ENCODE measurements around the gene MS4A15. TPM values are rescaled to one million over a fixed set of nuclear protein-coding genes. Genes with fewer than 3 reads are reported as not detected.
A peak's percentile ranks its signal among the peaks of the same experiment; 100 is the strongest.

Gene MS4A15
- total RNA-seq, 1 donor from 2014 or later: not detected

DNA sequence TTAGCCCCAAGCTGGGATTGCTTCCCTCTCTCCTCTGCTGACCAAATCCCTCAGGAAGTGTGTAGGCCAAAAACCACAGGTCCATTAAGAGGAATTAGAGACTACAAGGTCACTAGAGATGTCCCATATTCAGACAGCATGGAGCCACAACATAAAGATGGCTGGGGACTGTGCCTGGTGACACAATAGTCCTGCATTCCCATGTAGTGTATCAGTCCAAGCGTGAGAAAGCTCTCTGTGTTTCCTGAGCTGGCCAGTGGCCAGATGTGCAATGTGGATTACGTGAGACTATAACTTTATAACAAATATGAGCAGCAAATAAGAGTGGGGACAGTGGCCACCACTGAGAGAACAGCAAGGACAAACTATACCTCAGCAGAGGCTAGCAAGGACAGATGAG lies 20.9 kb downstream of the MS4A15 start:
- no peak for DNase-seq

DNA sequence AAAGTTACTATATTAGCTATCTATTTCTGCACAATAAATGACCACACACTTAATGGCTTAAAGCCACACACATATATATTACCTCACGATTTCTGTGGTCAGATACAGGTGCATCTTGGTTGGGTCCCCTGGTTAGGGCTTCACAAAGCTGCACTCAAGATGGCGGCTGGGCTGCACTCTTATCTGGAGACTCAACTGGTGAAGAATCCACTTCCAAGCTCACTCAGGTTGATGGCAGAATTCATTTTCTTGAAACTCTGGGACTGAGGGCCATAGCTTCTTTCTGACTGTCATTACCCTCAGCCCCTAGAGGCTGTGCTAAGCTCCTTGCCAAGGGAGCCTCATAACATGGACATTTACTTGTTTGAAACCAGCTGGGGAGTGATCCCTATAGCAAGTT lies 23.4 kb downstream of the MS4A15 start:
- no peak for DNase-seq

DNA sequence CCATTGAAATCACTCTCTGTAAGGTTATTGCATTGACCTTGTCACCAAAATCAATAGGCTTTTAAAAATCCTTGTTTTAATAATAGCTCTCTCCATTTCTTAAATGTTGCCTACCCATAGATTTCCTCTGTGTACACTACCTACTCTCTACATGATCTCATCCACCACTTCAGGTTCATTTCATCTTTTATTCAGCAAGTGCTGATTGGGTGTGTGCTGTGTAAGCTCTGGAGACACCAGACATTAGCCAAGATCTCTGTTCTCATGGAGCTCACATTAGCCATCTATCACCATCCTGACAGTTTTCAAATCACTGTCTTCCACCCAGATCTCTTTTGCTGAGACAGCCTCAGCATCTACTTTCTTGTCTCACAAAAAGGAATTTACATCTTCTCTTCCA lies 24.1 kb downstream of the MS4A15 start:
- DNase-seq: no peak

DNA sequence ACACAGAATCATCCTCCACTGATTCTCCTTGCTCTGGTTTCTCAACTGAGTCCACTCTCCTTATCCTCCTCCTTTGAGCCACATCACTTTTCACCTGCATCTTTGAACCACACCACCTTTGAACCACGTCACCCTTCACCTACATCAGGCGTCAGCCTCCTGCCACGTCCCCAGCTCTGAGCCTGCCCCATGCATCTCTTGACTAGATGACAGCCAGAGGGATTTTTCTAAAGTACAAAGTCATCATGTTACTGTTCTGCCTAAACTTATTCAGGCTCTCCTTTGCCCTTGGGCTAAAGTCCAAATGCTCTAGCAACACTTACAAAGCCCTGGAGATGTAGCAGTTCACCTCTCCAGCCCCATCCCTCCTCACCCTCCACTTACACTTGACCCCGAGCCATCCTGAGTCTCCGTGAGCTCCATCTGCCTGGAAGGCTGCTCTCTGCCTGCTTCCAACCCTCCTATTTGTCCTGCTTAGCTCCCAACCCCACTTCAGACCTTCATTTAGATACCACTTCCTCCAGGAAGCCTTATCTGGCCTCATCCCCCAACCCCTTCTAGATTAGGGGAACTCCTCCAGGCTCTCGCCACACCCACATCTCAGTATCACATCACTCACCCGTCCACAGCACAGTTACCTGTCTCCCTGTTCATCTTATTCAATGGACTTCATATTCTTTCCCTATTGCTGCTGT lies 24.8 kb downstream of the MS4A15 start:
- no peak for DNase-seq

DNA sequence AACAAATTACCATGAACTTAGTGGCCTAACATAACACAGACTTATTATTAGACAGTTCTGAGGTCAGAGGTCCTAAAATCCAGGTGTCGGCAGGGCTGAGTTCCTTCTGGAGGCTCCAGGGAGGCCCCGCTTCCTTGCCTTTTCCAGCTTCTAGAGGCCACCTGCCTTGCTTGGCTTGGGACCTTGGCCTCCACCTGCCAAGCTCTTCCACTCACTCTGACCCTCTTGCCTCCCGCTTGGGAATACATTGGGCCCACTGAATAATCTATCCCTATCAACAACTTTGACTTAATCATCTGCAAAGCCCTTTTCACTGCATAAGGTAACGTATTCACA lies 25.3 kb downstream of the MS4A15 start:
- no peak for DNase-seq

DNA sequence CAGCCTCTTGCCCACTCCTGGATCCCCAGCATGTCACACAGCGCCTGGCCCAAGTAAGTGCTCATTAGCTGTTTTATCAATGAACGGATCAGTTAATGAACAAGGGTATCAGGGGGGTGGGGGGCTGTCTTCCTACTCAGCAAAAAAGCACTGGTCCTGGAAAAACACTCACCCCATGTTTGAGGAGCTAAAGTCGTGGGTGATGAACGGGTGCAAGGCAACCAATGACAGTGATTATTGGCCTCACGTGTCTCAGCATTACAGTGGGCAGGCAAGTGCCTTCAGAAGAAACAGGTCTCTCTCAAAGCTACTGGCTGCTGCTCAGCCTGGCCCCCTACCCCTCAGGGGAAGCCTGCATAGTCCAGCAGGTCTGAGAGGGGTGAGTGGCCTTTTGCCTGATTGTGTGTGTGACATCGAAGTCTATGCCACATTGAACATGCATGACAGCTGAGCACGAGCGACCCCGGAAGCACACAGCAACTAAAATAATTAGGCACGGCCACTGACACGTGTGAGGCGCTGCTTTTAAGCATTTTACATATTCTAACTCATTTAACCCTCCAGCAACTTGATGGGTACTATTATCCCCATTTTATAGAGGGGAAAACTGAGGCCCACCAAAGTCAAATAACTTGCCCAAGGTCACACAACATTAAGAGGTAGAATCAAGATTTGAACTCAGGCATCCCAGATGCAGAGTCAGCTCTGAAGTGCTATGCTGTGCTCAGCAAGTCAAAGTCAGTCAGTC lies 25.9 kb downstream of the MS4A15 start:
- DNase-seq: no peak

DNA sequence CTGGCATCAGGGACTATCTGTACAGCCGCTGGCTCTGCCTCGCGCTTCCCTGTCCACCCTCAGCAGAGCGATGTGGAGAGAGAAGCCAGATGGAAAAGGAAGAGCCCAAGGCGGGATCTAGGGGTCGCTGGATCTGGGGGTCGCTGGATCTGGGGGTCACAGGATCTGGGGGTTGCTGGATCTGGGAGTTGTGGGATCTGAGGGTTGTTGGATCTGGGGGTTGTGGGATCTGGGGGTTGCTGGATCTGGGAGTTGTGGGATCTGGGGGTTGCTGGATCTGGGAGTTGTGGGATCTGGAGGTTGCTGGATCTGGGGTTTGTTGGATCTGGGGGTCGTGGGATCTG lies 26.4 kb downstream of the MS4A15 start:
- DNase-seq: no peak

DNA sequence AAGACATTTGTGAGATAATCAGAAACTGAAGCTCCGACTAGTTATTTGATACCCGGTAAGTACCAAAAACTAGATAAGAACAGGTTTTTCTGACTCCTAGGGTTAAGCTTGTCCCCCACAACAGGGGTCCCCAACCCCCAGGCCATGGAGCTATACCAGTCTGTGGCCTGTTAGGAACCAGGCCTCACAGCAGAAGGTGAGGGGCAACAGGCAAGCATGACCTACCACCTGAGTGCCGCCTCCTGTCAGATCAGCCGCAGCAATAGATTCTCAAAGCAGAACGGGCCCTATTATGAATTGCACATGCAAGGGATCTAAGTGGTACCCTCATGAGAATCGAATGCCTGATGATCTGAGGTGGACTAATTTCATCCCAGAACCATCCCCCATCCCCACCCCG lies 27.2 kb downstream of the MS4A15 start:
- DNase-seq: no peak

DNA sequence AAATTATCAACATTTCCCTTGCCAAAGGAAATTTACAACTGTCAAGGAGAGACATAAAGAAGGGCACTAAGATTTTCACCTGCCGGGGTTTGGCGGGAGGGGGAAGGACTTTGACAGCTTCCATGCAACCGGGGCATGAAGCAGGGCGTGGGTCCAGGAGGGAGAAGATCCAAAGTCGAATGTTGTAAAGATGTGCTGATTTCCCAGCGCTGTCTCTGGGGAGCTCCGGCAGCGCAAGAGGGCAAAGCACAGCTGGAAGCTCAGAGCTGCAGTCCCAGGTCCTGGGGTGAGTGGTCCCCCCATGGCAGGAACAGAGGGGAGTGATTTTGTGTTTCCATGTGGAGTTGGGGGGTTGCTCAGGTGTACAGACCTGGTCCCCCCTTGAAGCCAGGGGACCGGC lies 28.5 kb downstream of the MS4A15 start, which contains the start of gene MS4A10:
Gene MS4A10, plus strand, starts transcription at position 198 of the 400 bp plus-strand sequence. CDS start 5,003 bp downstream, outside the sequence.
- DNase-seq: no peak

DNA sequence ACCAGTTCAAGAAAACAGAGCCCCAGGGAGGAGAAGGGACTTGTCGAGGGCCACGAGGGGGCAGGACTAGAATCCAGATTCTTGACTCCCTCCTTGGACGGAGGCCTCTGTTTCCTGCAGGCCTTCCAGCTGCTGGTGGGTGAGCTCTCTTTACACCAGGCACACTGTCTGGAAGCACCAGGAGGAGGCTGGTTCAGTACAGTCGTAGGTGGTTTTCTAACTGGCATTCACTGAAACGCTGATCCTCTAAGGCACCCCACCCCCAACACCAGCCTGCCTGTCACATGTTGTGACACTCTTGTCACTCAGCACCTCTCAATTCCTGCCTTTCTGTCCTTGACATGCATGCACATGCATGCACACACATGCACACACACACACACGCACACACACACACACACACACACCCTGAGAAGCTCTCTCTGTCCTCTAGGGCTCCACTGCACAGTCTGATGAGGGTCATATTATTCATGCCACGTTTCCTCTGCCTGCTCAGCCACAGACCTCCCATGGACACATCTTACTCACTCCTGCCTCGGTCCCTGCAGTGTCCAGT lies 29.2 kb downstream of the MS4A15 start:
- peak; percentile 20 for DNase-seq

DNA sequence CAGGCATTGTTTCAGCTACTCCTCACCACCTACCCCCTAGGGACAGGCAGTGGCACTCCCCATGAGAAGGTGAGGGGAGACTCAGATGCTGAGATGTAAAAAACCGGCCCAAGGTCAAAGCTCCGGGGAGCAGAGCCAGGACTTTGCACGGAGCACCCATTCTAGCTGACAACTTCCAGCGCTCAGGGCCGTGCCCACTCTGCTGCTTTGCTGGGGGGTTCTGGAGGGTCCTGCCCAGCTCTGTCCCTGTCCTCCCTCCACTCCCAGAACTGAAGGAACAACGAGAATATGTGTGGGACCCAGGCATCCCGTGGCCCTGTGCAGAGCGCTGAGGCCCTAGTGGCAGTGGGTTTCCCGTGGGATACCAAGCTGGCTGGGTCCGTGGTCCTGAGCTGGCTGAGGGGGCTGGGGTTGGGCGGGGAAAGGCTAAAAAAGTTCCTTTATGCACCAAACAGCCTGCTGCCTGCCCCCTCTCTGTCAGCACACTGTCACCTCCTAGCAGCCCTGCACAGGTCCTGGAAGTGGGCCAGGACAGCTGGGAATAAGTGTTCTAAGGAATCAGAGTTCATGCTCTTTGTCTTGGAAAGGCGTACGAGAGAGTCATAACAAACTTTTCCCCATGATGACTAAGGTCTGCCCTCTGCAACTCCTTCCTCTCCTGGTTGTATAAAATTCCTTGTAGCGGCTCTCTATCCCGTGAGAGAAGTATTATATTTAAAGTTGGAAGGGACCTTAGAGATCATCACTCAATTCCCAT lies 30.3 kb downstream of the MS4A15 start:
- DNase-seq: no peak

DNA sequence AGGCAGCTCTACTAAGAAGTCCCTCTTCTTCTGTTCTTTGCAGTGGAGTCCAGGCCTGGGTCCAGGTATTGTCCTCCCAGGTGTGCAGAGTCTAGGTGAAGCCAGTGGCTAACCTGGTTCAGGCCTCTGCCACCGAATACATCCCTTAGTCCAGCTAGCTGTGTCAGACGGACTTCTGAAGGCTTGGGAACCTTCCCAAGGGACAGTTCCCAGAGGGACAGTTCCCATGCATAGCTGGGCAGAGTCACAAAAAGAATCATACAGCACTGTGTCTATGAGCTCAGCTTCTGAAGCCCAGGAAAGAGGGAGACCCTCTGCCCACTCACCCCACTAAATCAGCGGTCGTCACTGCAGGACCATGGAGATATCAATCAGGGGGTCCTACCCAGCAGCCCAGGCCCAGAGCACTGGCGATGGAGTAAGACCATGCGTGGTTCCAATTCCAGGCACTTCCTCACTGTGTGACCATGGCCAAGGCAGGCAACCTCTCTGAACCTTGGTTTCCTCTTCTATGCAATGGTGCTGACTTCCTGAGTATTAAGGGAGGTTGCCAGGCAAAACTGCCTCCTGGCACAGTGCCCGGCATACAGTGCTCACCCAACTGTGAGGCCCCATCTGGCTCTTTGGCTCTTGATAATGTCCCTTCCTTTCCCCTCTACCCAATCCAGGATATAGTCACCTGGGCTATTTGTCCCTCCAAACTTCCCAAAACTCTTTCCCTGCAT lies 31.9 kb downstream of the MS4A15 start:
- DNase-seq: no peak

DNA sequence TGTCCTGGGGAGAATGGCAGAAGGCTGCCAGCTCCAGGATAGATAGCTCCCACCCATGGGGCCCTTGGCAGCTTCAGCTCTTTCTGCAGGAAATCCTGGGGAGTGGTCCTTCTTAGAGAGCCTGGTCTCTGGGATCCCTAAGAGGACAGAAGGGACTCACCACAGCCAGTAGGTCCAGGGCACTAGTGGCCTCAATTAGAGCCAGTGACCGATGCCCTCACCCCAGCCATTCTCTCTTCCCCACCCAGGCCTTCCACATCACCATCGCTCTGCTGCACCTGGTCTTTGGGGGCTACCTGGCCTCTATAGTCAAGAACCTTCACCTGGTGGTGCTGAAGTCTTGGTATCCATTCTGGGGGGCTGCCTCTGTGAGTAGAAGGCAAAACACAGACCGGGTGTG lies 34.1 kb downstream of the MS4A15 start:
- DNase-seq: no peak

DNA sequence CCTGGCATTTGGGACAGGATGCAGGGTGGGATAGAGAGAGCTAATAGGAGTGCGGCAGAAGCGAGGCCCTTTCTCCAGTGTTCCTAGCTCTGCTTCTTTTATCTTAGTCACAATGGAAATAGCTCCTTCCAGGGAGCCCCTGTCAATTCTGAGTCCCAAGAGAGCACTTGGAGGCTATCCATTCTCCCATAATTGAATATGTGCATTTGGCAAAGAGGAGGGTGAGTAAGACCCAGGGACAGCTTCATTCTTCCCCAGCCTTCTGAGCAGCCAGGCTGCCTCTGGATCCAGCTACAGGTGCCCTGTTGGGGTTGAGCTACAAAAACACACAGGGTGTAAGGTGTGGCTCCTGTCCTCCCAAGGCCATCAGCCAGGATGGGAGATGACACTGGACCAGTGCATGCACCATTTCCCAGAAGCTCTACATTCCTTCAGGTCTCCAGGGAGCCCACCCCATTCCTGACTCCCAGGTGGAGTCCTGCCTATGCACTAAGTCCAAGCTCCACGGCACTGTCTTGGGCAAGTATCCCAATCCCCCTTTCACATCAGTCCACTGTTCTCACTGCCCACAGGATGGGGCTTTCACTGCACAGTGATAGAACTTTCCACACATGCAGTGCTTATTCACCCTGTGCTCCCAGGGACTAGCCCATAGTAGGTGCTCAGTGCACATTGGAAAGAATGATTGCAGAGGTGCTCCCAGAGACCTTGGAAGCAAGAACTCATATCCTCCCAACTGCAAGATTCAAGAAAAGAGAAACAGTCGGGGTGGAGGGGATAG lies 34.7 kb downstream of the MS4A15 start:
- no peak for DNase-seq

DNA sequence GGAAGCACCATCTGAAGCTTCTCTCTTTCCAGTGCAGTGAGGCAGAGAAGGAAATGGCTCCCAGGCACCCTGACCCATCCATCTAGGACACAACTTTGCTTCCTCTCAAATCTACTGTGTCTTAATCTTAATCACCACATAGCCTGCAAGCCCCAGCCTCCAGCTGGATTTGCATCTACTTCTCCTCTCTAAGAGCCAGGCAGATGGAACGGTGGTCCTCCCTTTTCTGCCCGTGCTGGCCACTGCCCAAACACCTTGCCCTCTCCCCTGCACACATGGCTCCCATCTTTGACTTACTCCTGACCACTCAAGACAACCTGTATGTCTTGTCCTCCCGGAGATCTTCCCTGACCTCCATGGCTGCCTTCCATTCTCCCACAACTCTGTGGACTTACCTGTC lies 35.9 kb downstream of the MS4A15 start:
- DNase-seq: no peak

DNA sequence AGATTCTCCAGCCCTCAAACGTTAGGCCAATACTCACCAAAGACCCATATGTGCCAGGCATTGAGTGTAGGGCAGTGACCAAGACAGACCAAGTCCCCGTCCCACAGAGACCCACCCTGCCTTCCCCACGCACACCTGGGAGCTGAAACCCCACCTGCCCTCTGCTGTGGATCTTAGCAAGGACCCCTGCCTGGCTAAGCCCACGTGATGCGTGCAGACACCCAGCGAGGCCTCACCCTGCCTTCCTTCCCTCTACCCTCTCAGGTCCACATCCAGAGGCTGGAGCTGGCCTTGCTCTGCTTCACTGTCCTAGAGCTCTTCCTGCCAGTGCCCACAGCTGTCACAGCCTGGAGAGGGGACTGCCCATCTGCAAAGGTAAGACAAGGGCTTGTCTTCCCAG lies 38.6 kb downstream of the MS4A15 start:
- DNase-seq: no peak

DNA sequence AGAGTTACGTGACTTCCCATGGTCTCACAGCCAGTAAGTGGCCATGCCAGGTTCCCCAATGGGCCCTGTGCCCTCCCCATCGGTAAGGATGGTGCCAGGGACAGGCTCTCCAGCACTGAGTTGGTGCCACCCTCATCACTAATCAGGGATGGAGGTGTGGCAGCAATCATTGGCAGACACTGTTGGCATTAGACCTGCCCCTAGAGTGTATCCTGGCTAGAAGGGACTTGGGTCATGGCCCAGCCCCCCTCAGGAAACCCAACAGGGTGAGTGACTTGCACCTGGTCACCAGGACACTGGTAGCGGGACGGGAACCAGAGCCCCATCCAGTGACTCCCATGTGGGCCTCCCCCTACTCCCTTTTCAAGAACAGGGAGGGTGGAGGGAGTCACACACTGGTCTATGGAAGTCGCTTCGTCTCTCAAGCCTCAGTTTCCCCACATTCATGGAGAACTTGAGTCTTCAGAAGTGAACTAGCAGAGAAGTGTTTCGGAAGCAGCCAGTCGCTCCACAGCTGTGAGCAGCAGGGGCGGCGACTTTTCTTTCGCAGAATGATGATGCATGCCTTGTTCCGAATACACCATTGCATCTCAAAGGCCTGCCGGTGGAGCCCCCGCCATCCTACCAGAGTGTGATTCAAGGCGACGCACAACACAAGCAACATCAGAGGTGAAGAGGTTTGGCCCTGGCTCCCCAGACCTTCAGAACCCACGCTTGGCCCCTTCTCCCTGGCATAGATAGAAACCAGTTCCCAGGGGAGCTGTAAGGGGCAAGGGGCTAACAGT lies 41.4 kb downstream of the MS4A15 start:
- DNase-seq: no peak

DNA sequence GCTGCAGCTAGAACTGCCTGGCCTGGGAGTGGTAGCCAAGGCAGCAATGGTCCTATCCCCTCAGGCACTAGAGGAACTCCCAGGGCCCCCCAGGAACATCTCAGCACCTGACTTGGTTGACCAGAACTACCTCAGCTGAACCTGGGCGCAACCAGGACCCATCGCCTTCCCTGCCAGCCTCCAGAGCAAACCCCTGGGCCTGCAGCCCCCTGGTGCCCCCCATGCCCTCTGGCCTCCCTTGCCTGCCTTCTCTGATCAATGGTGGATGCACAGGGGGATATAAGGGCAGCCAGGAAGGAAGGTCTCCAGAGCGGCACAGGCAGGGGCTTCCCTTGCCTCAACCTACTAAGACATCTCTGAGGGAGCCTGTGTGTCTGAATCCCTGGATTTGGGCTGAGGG lies 42.0 kb downstream of the MS4A15 start:
- no peak for DNase-seq

DNA sequence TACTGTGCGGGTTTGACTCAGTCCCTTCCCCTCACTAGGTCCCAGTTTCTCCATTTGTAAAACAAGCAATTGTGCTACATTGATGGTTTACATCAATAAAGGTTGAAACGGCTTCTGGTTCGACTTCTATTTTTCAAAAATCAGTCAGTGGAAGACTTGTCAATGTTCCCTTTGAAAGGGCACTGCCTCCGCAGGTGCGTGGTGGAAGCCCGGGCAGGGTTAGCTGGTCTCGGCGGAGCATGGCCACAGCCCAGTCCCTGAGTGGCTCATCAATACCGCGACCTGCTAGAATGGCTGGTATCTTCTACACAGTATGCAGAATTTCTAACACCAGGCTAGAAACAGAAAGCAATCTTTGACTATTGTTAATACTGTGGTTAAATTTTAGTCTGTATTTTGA lies 44.5 kb downstream of the MS4A15 start:
- DNase-seq: no peak

DNA sequence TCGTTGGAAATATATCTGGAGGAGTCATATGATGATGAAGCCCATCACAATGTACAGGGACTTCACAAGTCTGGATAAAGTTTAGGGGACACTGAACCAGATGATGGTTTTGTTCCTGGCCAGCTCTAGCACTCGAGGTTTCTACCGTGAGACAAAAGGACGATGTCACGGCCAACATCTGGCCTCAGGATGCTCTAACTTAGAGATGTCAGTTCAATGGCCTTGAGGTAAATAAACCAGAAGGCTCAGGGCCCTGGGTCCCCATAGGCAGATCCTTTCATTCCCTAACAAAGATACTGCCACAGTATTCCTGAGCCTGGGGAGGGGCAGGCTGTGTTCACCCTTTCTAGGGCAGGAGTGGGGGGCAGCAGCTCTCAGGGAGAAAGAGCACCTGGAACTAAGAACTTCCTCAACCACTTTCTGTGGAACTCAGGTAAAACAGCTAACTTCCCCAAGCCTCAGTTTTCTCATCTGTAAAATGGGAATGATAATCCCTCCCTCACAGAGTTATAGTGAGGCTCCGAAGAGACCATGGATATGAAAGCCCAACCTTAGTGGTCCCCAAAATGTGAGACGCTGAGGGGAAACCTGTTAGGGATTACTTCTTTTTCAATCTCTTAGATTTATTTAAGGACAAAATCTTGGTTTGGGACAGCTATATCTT lies 46.7 kb downstream of the MS4A15 start:
- no peak for DNase-seq
